Subcutaneous abdominal adipose tissue (tissue), 5 donors: ENCODE measurements around the gene SH3PXD2A.
"Not testable (repeated sequence)": the region's sequence is repeated elsewhere in the genome, so short reads cannot be mapped to it uniquely, and the experiment has no call there.

ENCODE experiments used
- H3K27ac ChIP-seq: one replicate; pipeline ENCODE4 v1.7.0; 2013; ENCODE audit warnings: low read depth, mild to moderate bottlenecking, inconsistent platforms, low read length, moderate library complexity
- H3K27me3 ChIP-seq, 5 donors: one replicate each; pipeline ENCODE4 v1.7.0; 2013; ENCODE audit warnings: low read length in 5 of 5, inconsistent platforms in 1 of 5; ENCODE audit not compliant: control insufficient read depth in 5 of 5, insufficient read depth in 4 of 5
- H3K36me3 ChIP-seq, 5 donors: one replicate each; pipeline ENCODE4 v1.7.0; 2013; ENCODE audit warnings: low read length in 5 of 5; ENCODE audit not compliant: control insufficient read depth in 5 of 5, insufficient read depth in 5 of 5
- H3K4me1 ChIP-seq, 5 donors: one replicate each; pipeline ENCODE4 v1.7.0; 2013; ENCODE audit warnings: low read length in 5 of 5, mild to moderate bottlenecking in 3 of 5, moderate library complexity in 1 of 5; ENCODE audit not compliant: control insufficient read depth in 5 of 5, insufficient read depth in 5 of 5
- H3K4me3 ChIP-seq, 5 donors: one replicate each; pipeline ENCODE4 v1.7.0; 2013; ENCODE audit warnings: low read length in 5 of 5, low read depth in 1 of 5
- H3K9ac ChIP-seq, 5 donors: one replicate each; pipeline ENCODE4 v1.7.0; 2013; ENCODE audit warnings: low read length in 5 of 5, mild to moderate bottlenecking in 4 of 5, moderate library complexity in 3 of 5
- H3K9me3 ChIP-seq, 5 donors: one replicate each; pipeline ENCODE4 v1.7.0; 2013; ENCODE audit warnings: low read length in 5 of 5; ENCODE audit not compliant: control insufficient read depth in 5 of 5
- donor health status: healthy.
- donor health status: healthy.
- donor health status: healthy.
- donor health status: healthy.
- donor health status: healthy.

The SH3PXD2A gene

GRCh38 chr10:103818765-103819374 is 36.5 kb downstream of the SH3PXD2A start:
- no peak overlapping the region for H3K4me3 ChIP-seq
- H3K36me3 ChIP-seq: no peaks in the 10 kb centered on the region
- peaks cover 0 to 31% (median 28%) of the 10 kb centered on the region in 5 donors for H3K4me1 ChIP-seq
- no peaks in the 10 kb centered on the region for H3K9me3 ChIP-seq
- no peak overlapping the region for H3K9ac ChIP-seq
- H3K27me3 ChIP-seq: peaks cover 0 to 4% (median 0%) of the 10 kb centered on the region in 5 donors
- no peak overlapping the region for H3K27ac ChIP-seq

- peaks cover 0 to 28% (median 20%) of the 10 kb centered on the region in 5 donors for H3K4me1 ChIP-seq
- no peak overlapping the region for H3K9ac ChIP-seq
- H3K36me3 ChIP-seq: no peaks in the 10 kb centered on the region
- no peaks in the 10 kb centered on the region for H3K9me3 ChIP-seq
- H3K4me3 ChIP-seq: no peak overlapping the region
- H3K27me3 ChIP-seq: peaks cover 0 to 4% (median 0%) of the 10 kb centered on the region in 5 donors
- H3K27ac ChIP-seq: no peak overlapping the region
Observed at GRCh38 chr10:103818105-103818504, 37.3 kb downstream of the SH3PXD2A start.

GRCh38 chr10:103816431-103816830 is 38.9 kb downstream of the SH3PXD2A start:
- peaks cover 2 to 39% (median 26%) of the 10 kb centered on the region in 5 donors for H3K4me1 ChIP-seq
- no peaks in the 10 kb centered on the region for H3K36me3 ChIP-seq

GRCh38 chr10:103814626-103815370 is 40.6 kb downstream of the SH3PXD2A start:
- Histone ChIP-seq H3K36me3 (no peaks in the 10 kb centered on the region), H3K9me3 (no peaks in the 10 kb centered on the region), H3K4me3 (no peak overlapping the region), H3K4me1 (peaks cover 2 to 38% (median 16%) of the 10 kb centered on the region in 5 donors), H3K27me3 (no peaks in the 10 kb centered on the region), H3K9ac (no peak overlapping the region), H3K27ac (no peak overlapping the region)

More at GRCh38 chr10:103816431-103816830, 38.9 kb downstream of the SH3PXD2A start:
- Histone ChIP-seq H3K4me3 (no peak overlapping the region), H3K27me3 (peaks cover 0 to 4% (median 0%) of the 10 kb centered on the region in 5 donors), H3K27ac (no peak overlapping the region), H3K9me3 (no peaks in the 10 kb centered on the region), H3K9ac (no peak overlapping the region)

GRCh38 chr10:103814105-103814504 is 41.3 kb downstream of the SH3PXD2A start:
- H3K27me3 ChIP-seq: no peaks in the 10 kb centered on the region
- H3K27ac ChIP-seq: no peak overlapping the region
- H3K9me3 ChIP-seq: no peaks in the 10 kb centered on the region
- no peak overlapping the region for H3K4me3 ChIP-seq
- peaks cover 0 to 32% (median 9%) of the 10 kb centered on the region in 5 donors for H3K4me1 ChIP-seq
- no peaks in the 10 kb centered on the region for H3K36me3 ChIP-seq
- H3K9ac ChIP-seq: no peak overlapping the region

GRCh38 chr10:103813312-103813711 is 42.1 kb downstream of the SH3PXD2A start:
- not testable (repeated sequence) for H3K4me3 ChIP-seq, H3K9me3 ChIP-seq, H3K27ac ChIP-seq, H3K36me3 ChIP-seq, H3K9ac ChIP-seq, H3K27me3 ChIP-seq
- peaks cover 2 to 34% (median 9%) of the 10 kb centered on the region in 5 donors for H3K4me1 ChIP-seq

GRCh38 chr10:103812432-103812831 is 42.9 kb downstream of the SH3PXD2A start:
- Histone ChIP-seq H3K27ac (no peak overlapping the region), H3K4me3 (no peak overlapping the region), H3K4me1 (peaks cover 2 to 34% (median 9%) of the 10 kb centered on the region in 5 donors), H3K27me3 (no peaks in the 10 kb centered on the region), H3K9me3 (no peaks in the 10 kb centered on the region), H3K36me3 (no peaks in the 10 kb centered on the region), H3K9ac (no peak overlapping the region)

- Histone ChIP-seq H3K36me3 (no peaks in the 10 kb centered on the region), H3K9ac (no peak overlapping the region), H3K27ac (no peak overlapping the region), H3K4me3 (no peak overlapping the region), H3K9me3 (no peaks in the 10 kb centered on the region), H3K4me1 (peaks cover 2 to 34% (median 9%) of the 10 kb centered on the region in 5 donors), H3K27me3 (no peaks in the 10 kb centered on the region)
Observed at GRCh38 chr10:103812004-103812403, 43.4 kb downstream of the SH3PXD2A start.

- Histone ChIP-seq H3K27ac (no peak overlapping the region), H3K4me3 (no peak overlapping the region), H3K9me3 (no peaks in the 10 kb centered on the region), H3K4me1 (peaks cover 2 to 34% (median 9%) of the 10 kb centered on the region in 5 donors), H3K36me3 (no peaks in the 10 kb centered on the region), H3K27me3 (no peaks in the 10 kb centered on the region), H3K9ac (no peak overlapping the region)
Observed at GRCh38 chr10:103811463-103811862, 43.9 kb downstream of the SH3PXD2A start.

GRCh38 chr10:103808780-103809179 is 46.6 kb downstream of the SH3PXD2A start:
- Histone ChIP-seq H3K9me3 (no peaks in the 10 kb centered on the region), H3K36me3 (no peaks in the 10 kb centered on the region), H3K9ac (no peak overlapping the region), H3K27me3 (no peaks in the 10 kb centered on the region), H3K4me3 (no peak overlapping the region), H3K4me1 (peaks cover 2 to 34% (median 9%) of the 10 kb centered on the region in 5 donors), H3K27ac (no peak overlapping the region)
